ENCODE data around the gene EFHD1. TPM values are rescaled to one million over a fixed set of nuclear protein-coding genes. Genes with fewer than 3 reads are reported as not detected.

The EFHD1 gene
- total and polyA plus RNA-seq, 9 of the 15 experiments (the other 6 are each of a cell fraction or from before 2014, with no cell fraction given): 0.66 to 9.1 (median 2.0) TPM

DNA sequence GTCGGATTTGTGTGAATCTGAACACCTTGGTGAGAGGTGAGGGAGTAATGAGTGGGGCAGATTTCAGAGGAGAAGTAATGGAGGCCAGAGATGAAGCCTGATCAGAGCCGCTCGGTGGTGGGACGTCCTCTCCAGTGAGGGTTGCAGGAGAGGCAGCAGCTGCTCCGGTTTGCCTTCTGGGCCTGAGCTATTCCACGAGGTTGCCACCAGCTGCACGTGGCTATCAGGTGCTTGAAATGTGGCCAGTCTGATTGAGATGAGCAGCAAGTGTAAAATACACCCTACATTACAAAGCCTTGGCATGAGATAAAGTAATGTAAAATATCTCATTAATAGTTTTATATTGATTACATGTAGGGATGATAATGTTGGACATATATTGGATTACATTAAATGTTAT is 10.8 kb upstream of the EFHD1 start:
- Histone ChIP-seq H3K4me2 (ENCODE audit: insufficient read depth, low read length) (no peak overlapping the region), H3K4me3 (no peak overlapping the region), H3K9me1 (ENCODE audit: control insufficient read depth, insufficient read depth, low read length) (no peaks in the 10 kb centered on the region), H3K79me2 (ENCODE audit: control insufficient read depth, insufficient read depth, low read length) (no peaks in the 10 kb centered on the region), H3K27me3 (ENCODE audit: control insufficient read depth in 2 of 2, insufficient read depth in 2 of 2, low read length in 2 of 2) (peaks cover 15 to 27% of the 10 kb centered on the region in 2 experiments; a peak in 3 of 5 replicates), H3K9me3 (replicated peaks; ENCODE audit: control insufficient read depth, insufficient read depth, low read depth, low read length) (no peaks in the 10 kb centered on the region), H4K20me1 (replicated peaks; ENCODE audit: control insufficient read depth, insufficient read depth, low read length) (no peaks in the 10 kb centered on the region), H3K27ac (ENCODE audit: extremely low read depth, low read depth, low read length) (no peak overlapping the region), H3K4me1 (replicated peaks in 1 of 2; ENCODE audit: control insufficient read depth in 2 of 2, insufficient read depth in 2 of 2, low read length in 2 of 2) (no peaks in the 10 kb centered on the region), H3K36me3 (ENCODE audit: control insufficient read depth, insufficient read depth, low read length) (no peaks in the 10 kb centered on the region), H3K9ac (ENCODE audit: insufficient read depth in 1 of 2, low read depth in 2 of 2, low read length in 2 of 2) (no peak overlapping the region), H2AFZ (ENCODE audit: low read depth, low read length) (no peak overlapping the region)
- no TSS peak for BruUV-seq (replicated peaks)
- in situ Hi-C loops (cut with MboI): loop anchor here (25.0 kb wide), 1 partner anchor 640 kb away; the partner anchor contains the start of gene ATG16L1
- ATAC-seq: no peak
- intact Hi-C loops (cut with micrococcal nuclease): no loop called here
- WGBS (ENCODE audit: insufficient coverage, low coverage, missing lambda C conversion rate): 0% methylated on average over 5 of the region's 7 CpGs
- CTCF ChIA-PET (ENCODE audit: low intra/inter-chr PET ratio): no interaction called here
- no peak for FAIRE-seq
- POLR2A ChIA-PET: no interaction called here
- no peak for DNase-seq (ENCODE audit: extremely low read depth in 1 of 4, low spot score in 3 of 4)
- TF ChIP-seq NCOA2 (IDR thresholded peaks at IDR 0.05; ENCODE audit: partially characterized antibody in 2 of 2) (no peak), POLR2H (tag; IDR thresholded peaks at IDR 0.05; ENCODE audit: low read depth) (no peak), HDAC2 (IDR thresholded peaks at IDR 0.05) (no peak), ZNF165 (CRISPR knock-in tag; IDR thresholded peaks at IDR 0.05; ENCODE audit: borderline replicate concordance) (no peak), CEBPB (tag; IDR thresholded peaks at IDR 0.05) (no peak), ZNF507 (tag; conservative IDR thresholded peaks at IDR 0.05) (no peak), CREB1 (IDR thresholded peaks at IDR 0.05) (no peak), CREB1 (CRISPR knock-in tag; IDR thresholded peaks at IDR 0.05) (no peak), KLF1 (tag; IDR thresholded peaks at IDR 0.05) (no peak), THRAP3 (IDR thresholded peaks at IDR 0.05; ENCODE audit: borderline replicate concordance) (no peak), TRIM28 (IDR thresholded peaks at IDR 0.05) (no peak), CC2D1A (IDR thresholded peaks at IDR 0.05) (no peak), ZNF75A (CRISPR knock-in tag; IDR thresholded peaks at IDR 0.05) (no peak)
- TF ChIP-seq, protein P1, sequence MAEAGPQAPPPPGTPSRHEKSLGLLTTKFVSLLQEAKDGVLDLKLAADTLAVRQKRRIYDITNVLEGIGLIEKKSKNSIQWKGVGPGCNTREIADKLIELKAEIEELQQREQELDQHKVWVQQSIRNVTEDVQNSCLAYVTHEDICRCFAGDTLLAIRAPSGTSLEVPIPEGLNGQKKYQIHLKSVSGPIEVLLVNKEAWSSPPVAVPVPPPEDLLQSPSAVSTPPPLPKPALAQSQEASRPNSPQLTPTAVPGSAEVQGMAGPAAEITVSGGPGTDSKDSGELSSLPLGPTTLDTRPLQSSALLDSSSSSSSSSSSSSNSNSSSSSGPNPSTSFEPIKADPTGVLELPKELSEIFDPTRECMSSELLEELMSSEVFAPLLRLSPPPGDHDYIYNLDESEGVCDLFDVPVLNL (CRISPR knock-in tag; IDR thresholded peaks at IDR 0.05; ENCODE audit: low read depth): no peak
- TF ChIP-seq, protein P2, sequence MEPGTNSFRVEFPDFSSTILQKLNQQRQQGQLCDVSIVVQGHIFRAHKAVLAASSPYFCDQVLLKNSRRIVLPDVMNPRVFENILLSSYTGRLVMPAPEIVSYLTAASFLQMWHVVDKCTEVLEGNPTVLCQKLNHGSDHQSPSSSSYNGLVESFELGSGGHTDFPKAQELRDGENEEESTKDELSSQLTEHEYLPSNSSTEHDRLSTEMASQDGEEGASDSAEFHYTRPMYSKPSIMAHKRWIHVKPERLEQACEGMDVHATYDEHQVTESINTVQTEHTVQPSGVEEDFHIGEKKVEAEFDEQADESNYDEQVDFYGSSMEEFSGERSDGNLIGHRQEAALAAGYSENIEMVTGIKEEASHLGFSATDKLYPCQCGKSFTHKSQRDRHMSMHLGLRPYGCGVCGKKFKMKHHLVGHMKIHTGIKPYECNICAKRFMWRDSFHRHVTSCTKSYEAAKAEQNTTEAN (CRISPR knock-in tag; IDR thresholded peaks at IDR 0.05): no peak
- TF ChIP-seq, protein P3, sequence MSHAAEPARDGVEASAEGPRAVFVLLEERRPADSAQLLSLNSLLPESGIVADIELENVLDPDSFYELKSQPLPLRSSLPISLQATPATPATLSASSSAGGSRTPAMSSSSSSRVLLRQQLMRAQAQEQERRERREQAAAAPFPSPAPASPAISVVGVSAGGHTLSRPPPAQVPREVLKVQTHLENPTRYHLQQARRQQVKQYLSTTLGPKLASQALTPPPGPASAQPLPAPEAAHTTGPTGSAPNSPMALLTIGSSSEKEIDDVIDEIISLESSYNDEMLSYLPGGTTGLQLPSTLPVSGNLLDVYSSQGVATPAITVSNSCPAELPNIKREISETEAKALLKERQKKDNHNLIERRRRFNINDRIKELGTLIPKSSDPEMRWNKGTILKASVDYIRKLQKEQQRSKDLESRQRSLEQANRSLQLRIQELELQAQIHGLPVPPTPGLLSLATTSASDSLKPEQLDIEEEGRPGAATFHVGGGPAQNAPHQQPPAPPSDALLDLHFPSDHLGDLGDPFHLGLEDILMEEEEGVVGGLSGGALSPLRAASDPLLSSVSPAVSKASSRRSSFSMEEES (CRISPR knock-in tag; IDR thresholded peaks at IDR 0.05): no peak

All from K562 (cell line).